ENCODE results near the gene PVALEF. TPM values are rescaled to one million over a fixed set of nuclear protein-coding genes. Genes with fewer than 3 reads are reported as not detected.

PVALEF gene
- total and polyA plus RNA-seq, 11 donors: not detected

GRCh38 chr17:81187120-81187519, 21.8 kb downstream of the PVALEF start:
- H3K27me3 ChIP-seq: peaks cover 0 to 6% (median 0%) of the 10 kb centered on the region in 9 donors
- DNase-seq: no peak
- intact Hi-C loops (cut with DNase I): no loop called here

GRCh38 chr17:81187586-81188490, 22.5 kb downstream of the PVALEF start:
- Histone ChIP-seq H3K27ac (no peak overlapping the region), H3K27me3 (peaks cover 0 to 6% (median 0%) of the 10 kb centered on the region in 9 donors), H3K36me3 (peaks cover 0 to 19% (median 0%) of the 10 kb centered on the region in 9 donors), H3K9me3 (no peaks in the 10 kb centered on the region), H3K4me1 (no peaks in the 10 kb centered on the region), H3K4me3 (no peak overlapping the region)
- ATAC-seq (no peak), DNase-seq (no peak)
- TF ChIP-seq POLR2A (IDR thresholded peaks at IDR 0.05): no peak
- no peak for TF ChIP-seq CTCF (IDR thresholded peaks at IDR 0.05)
- WGBS, 4 donors: 88 to 90% (median 90%) methylated on average over 18 to 26 of the region's 26 CpGs
- intact Hi-C loops (cut with DNase I): no loop called here

More at GRCh38 chr17:81187120-81187519, 21.8 kb downstream of the PVALEF start:
- H3K36me3 ChIP-seq: peaks cover 0 to 19% (median 0%) of the 10 kb centered on the region in 9 donors
- no peak for TF ChIP-seq POLR2A (IDR thresholded peaks at IDR 0.05)
- no peak for TF ChIP-seq CTCF (IDR thresholded peaks at IDR 0.05)
- no peaks in the 10 kb centered on the region for H3K9me3 ChIP-seq
- H3K4me1 ChIP-seq: no peaks in the 10 kb centered on the region
- ATAC-seq: no peak
- no peak overlapping the region for H3K27ac ChIP-seq
- 92 to 95% (median 92%) methylated on average over 11 of the region's 11 CpGs for WGBS, 4 donors
- no peak overlapping the region for H3K4me3 ChIP-seq

- DNase-seq: no peak
- Histone ChIP-seq H3K4me3 (no peak overlapping the region), H3K4me1 (no peaks in the 10 kb centered on the region), H3K27me3 (peaks cover 0 to 6% (median 0%) of the 10 kb centered on the region in 9 donors), H3K9me3 (no peaks in the 10 kb centered on the region), H3K36me3 (peaks cover 0 to 23% (median 0%) of the 10 kb centered on the region in 9 donors), H3K27ac (no peak overlapping the region)
- intact Hi-C loops (cut with DNase I): no loop called here
- no peak for ATAC-seq
- no peak for TF ChIP-seq POLR2A (IDR thresholded peaks at IDR 0.05)
- TF ChIP-seq CTCF (IDR thresholded peaks at IDR 0.05): no peak
- 91 to 96% (median 94%) methylated on average over 11 to 12 of the region's 12 CpGs for WGBS, 4 donors
Measured at GRCh38 chr17:81188491-81188840, 23.2 kb downstream of the PVALEF start.

GRCh38 chr17:81189016-81189415, 23.7 kb downstream of the PVALEF start:
- intact Hi-C loops (cut with DNase I): no loop called here
- no peak for DNase-seq
- WGBS, 4 donors: 91 to 95% (median 93%) methylated on average over 3 to 7 of the region's 7 CpGs
- Histone ChIP-seq H3K4me1 (peaks cover 0 to 5% (median 0%) of the 10 kb centered on the region in 12 donors), H3K36me3 (peaks cover 0 to 26% (median 0%) of the 10 kb centered on the region in 9 donors), H3K27me3 (peaks cover 0 to under 1% (median 0%) of the 10 kb centered on the region in 9 donors), H3K9me3 (no peaks in the 10 kb centered on the region), H3K27ac (no peak overlapping the region), H3K4me3 (no peak overlapping the region)
- TF ChIP-seq CTCF (IDR thresholded peaks at IDR 0.05): no peak
- no peak for TF ChIP-seq POLR2A (IDR thresholded peaks at IDR 0.05)
- ATAC-seq: no peak

All from heart left ventricle (tissue), 16 donors.